Measurements from ENCODE around the gene ZFYVE21. TPM values are rescaled to one million over a fixed set of nuclear protein-coding genes. Genes with fewer than 3 reads are reported as not detected.

ZFYVE21 gene
- total and polyA plus RNA-seq, 4 donors, result 28.0 to 36.9 (median 30.8) TPM

- Histone ChIP-seq H3K4me1 (ENCODE audit: control insufficient read depth in 4 of 4, insufficient read depth in 4 of 4, low read length in 3 of 4) (peaks cover 2 to 31% (median 12%) of the 10 kb centered on the region in 4 donors), H3K27ac (ENCODE audit: low read depth in 1 of 2, low read length in 2 of 2) (peak overlapping the region; percentile 27 to 53), H3K4me3 (ENCODE audit: low read depth in 1 of 3, low read length in 3 of 3) (no peak overlapping the region), H3K36me3 (ENCODE audit: control insufficient read depth in 4 of 4, insufficient read depth in 3 of 4, low read depth in 1 of 4, low read length in 3 of 4) (peaks cover 0 to 12% (median 0%) of the 10 kb centered on the region in 4 donors), H3K27me3 (ENCODE audit: control insufficient read depth in 4 of 4, insufficient read depth in 4 of 4, low read length in 3 of 4) (no peaks in the 10 kb centered on the region), H3K9ac (ENCODE audit: low read depth in 1 of 2, low read length in 2 of 2) (no peak overlapping the region), H3K9me3 (ENCODE audit: control insufficient read depth in 4 of 4, low read length in 3 of 4) (no peaks in the 10 kb centered on the region)
- WGBS, result 79% methylated on average over 13 of the region's 13 CpGs
- no peak for DNase-seq (ENCODE audit: low spot score)
- TF ChIP-seq TAF1 (conservative IDR thresholded peaks at IDR 0.05) (no peak), REST (IDR thresholded peaks at IDR 0.05) (no peak), RXRA (IDR thresholded peaks at IDR 0.05) (no peak), MAX (IDR thresholded peaks at IDR 0.05) (no peak)
Observed at GRCh38 chr14:103704708-103705107, 10.9 kb upstream of the ZFYVE21 start.

GRCh38 chr14:103705118-103705503 is 10.5 kb upstream of the ZFYVE21 start:
- H3K36me3 ChIP-seq (ENCODE audit: control insufficient read depth in 4 of 4, insufficient read depth in 3 of 4, low read depth in 1 of 4, low read length in 3 of 4), result peaks cover 0 to 12% (median 0%) of the 10 kb centered on the region in 4 donors
- no peaks in the 10 kb centered on the region for H3K9me3 ChIP-seq (ENCODE audit: control insufficient read depth in 4 of 4, low read length in 3 of 4)
- H3K27me3 ChIP-seq (ENCODE audit: control insufficient read depth in 4 of 4, insufficient read depth in 4 of 4, low read length in 3 of 4), result no peaks in the 10 kb centered on the region
- H3K27ac ChIP-seq (ENCODE audit: low read depth in 1 of 2, low read length in 2 of 2), result peak overlapping the region; percentile 27 to 53
- H3K4me1 ChIP-seq (ENCODE audit: control insufficient read depth in 4 of 4, insufficient read depth in 4 of 4, low read length in 3 of 4), result peaks cover under 1 to 27% (median 10%) of the 10 kb centered on the region in 4 donors
- TF ChIP-seq JUND (IDR thresholded peaks at IDR 0.05), result no peak
- no peak for TF ChIP-seq TAF1 (conservative IDR thresholded peaks at IDR 0.05)
- no peak for TF ChIP-seq MAX (IDR thresholded peaks at IDR 0.05)
- peak; percentile 13 for TF ChIP-seq SP1 (IDR thresholded peaks at IDR 0.05)
- no peak overlapping the region for H3K4me3 ChIP-seq (ENCODE audit: low read depth in 1 of 3, low read length in 3 of 3)
- no peak overlapping the region for H3K9ac ChIP-seq (ENCODE audit: low read depth in 1 of 2, low read length in 2 of 2)
- WGBS, result 79% methylated on average over 15 of the region's 15 CpGs
- no peak for DNase-seq (ENCODE audit: low spot score)

- peaks cover 0 to 12% (median 0%) of the 10 kb centered on the region in 4 donors for H3K36me3 ChIP-seq (ENCODE audit: control insufficient read depth in 4 of 4, insufficient read depth in 3 of 4, low read depth in 1 of 4, low read length in 3 of 4)
- TF ChIP-seq HNF4G (IDR thresholded peaks at IDR 0.05) (no peak), NR2F2 (IDR thresholded peaks at IDR 0.05) (peak; percentile 89), CTCF (IDR thresholded peaks at IDR 0.05; ENCODE audit: low read depth, low read length, missing input control) (no peak), HNF4A (conservative IDR thresholded peaks at IDR 0.05) (no peak), EGR1 (IDR thresholded peaks at IDR 0.05; ENCODE audit: low read depth in 2 of 2) (no peak), MAX (IDR thresholded peaks at IDR 0.05) (no peak), TAF1 (conservative IDR thresholded peaks at IDR 0.05) (no peak), FOXA2 (IDR thresholded peaks at IDR 0.05) (no peak)
- peaks cover 0 to 22% (median 6%) of the 10 kb centered on the region in 4 donors for H3K4me1 ChIP-seq (ENCODE audit: control insufficient read depth in 4 of 4, insufficient read depth in 4 of 4, low read length in 3 of 4)
- WGBS, result 79% methylated on average over 28 of the region's 28 CpGs
- no peaks in the 10 kb centered on the region for H3K27me3 ChIP-seq (ENCODE audit: control insufficient read depth in 4 of 4, insufficient read depth in 4 of 4, low read length in 3 of 4)
- no peaks in the 10 kb centered on the region for H3K9me3 ChIP-seq (ENCODE audit: control insufficient read depth in 4 of 4, low read length in 3 of 4)
- H3K27ac ChIP-seq (ENCODE audit: low read depth in 1 of 2, low read length in 2 of 2), result no peak overlapping the region
- no peak overlapping the region for H3K4me3 ChIP-seq (ENCODE audit: low read depth in 1 of 3, low read length in 3 of 3)
- H3K9ac ChIP-seq (ENCODE audit: low read depth in 1 of 2, low read length in 2 of 2), result no peak overlapping the region
- DNase-seq (ENCODE audit: low spot score), result no peak
Observed at GRCh38 chr14:103705504-103706284, 9.9 kb upstream of the ZFYVE21 start.

Measured in liver (tissue), 9 donors.